AG04450 (cell line): ENCODE measurements around the gene STARD13. TPM values are rescaled to one million over a fixed set of nuclear protein-coding genes. Genes with fewer than 3 reads are reported as not detected.

Experiments used
- CTCF ChIA-PET: fragments of 300-600, 350-600 bp; formaldehyde crosslinking; extraction: SDS; loops from one replicate; lab custom pipeline; 2022; ENCODE audit warnings: antibody characterized with exemption, inconsistent platforms; lab: Charles Lee
- POLR2A ChIA-PET: fragments of 350-600 bp; formaldehyde crosslinking; extraction: SDS; loops from one replicate; lab custom pipeline; 2021; ENCODE audit warnings: antibody characterized with exemption, inconsistent platforms; lab: Yijun Ruan, JAX
- DNase-seq: peaks from one replicate; pipeline ENCODE4 v3.0.0-alpha.2; 2011; ENCODE audit warnings: low read depth, low spot score
- H3K27ac ChIP-seq: one replicate; pipeline ENCODE4 v1.5.1; 2012; ENCODE audit warnings: low read depth, low read length, control low read depth
- H3K27me3 ChIP-seq: one replicate; pipeline ENCODE4 v1.6.0; 2012; ENCODE audit warnings: low read length; ENCODE audit not compliant: control insufficient read depth, insufficient read depth
- H3K4me3 ChIP-seq: 2 replicates; pipeline ENCODE4 v1.5.1; 2011; ENCODE audit warnings: mild to moderate bottlenecking, low read depth, low read length, control low read depth
- H3K9me3 ChIP-seq: 2 replicates; pipeline ENCODE4 v1.5.1; 2012; ENCODE audit warnings: low read length; ENCODE audit not compliant: control insufficient read depth, insufficient read depth
- CTCF ChIP-seq: IDR thresholded peaks from 2 replicates; pipeline ENCODE4 v1.5.1; 2011; ENCODE audit warnings: low read depth, low read length, control low read depth, inconsistent platforms
- polyA plus RNA-seq: library from polyadenylated mRNA; depleted of rRNA; stranded (reverse); fragments of >200 nt; gene quantifications from 2 replicates; pipeline ENCODE4 v1.2.3, GENCODE V29; 2011

The STARD13 gene
- polyA plus RNA-seq, 1 experiment: 27.7 TPM

- TF ChIP-seq CTCF: no peak
- Histone ChIP-seq H3K4me3 (no peak overlapping the region), H3K9me3 (no peaks in the 10 kb centered on the region), H3K27ac (no peak overlapping the region), H3K27me3 (no peaks in the 10 kb centered on the region)
- ChIA-PET POLR2A (no interaction called here), CTCF (no interaction called here)
- DNase-seq: no peak
Observed at GRCh38 chr13:33153421-33154404, 131.8 kb downstream of the STARD13 start.

GRCh38 chr13:33152389-33152788 lies 133.2 kb downstream of the STARD13 start:
- CTCF ChIA-PET: no interaction called here
- TF ChIP-seq CTCF: no peak
- H3K27me3 ChIP-seq: no peaks in the 10 kb centered on the region

DNA sequence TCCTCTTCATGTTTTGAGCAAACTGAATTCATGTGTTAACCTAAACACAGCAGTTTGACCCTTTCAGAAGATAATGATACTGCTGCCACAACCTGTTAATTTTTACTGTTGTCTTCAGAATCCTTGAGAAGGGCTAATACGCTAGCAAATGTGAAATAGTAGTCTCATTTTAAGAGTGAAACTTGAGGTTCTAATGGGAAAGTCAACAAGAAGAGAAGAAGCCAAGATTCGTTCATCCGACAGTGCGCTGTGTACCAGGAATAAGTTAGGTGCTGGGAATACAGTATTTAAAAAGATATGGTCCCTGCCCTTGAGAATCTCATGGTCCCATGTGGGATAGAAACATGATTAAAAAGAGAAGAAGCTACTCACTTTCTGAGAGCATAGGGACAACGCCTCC lies 134.9 kb downstream of the STARD13 start:
- POLR2A ChIA-PET: no interaction called here
- no peak overlapping the region for H3K27ac ChIP-seq
- CTCF ChIA-PET: no interaction called here
- H3K27me3 ChIP-seq: no peaks in the 10 kb centered on the region
- no peaks in the 10 kb centered on the region for H3K9me3 ChIP-seq
- TF ChIP-seq CTCF: no peak
- no peak for DNase-seq
- H3K4me3 ChIP-seq: no peak overlapping the region

More at GRCh38 chr13:33152389-33152788, 133.2 kb downstream of the STARD13 start:
- Histone ChIP-seq H3K27ac (no peak overlapping the region), H3K9me3 (no peaks in the 10 kb centered on the region), H3K4me3 (no peak overlapping the region)
- DNase-seq: no peak
- POLR2A ChIA-PET: no interaction called here

DNA sequence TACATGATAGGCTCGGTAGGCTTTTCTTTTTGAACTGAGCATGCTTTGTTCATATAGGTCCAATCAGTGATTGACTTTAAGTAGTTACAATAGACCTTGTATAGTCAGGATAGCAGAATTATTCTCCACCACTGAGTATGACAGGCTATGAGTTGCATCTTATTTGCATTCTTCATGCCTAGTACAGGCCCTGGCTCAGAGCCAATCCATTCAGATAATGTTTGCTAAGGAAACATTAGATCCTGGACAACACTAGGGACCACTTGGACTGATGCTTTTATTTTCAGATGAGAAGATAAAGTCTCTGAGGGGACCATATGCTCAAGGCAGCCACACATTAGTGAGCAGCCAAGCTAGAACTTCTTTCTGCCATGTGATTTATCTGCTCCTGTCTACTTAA lies 135.4 kb downstream of the STARD13 start:
- Histone ChIP-seq H3K27me3 (no peaks in the 10 kb centered on the region), H3K4me3 (no peak overlapping the region), H3K9me3 (no peaks in the 10 kb centered on the region), H3K27ac (no peak overlapping the region)
- ChIA-PET POLR2A (no interaction called here), CTCF (no interaction called here)
- no peak for TF ChIP-seq CTCF
- no peak for DNase-seq

DNA sequence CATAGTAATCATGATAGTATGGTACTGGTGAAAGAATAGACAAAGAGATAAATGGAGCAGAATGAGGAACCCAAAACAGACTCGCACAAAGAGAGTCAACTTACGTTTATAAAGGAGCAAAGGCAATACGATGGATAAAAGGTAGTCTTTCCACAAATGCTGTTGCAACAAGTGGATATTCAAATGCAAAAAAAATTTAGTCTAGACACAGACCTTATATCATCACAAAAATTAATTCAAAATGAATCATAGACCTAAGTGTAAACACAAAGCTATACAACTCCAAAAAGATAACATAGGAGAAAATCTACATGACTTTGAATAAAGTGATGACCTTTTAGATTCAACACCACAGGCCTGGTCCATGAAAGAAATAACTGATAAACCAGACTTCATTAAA lies 137.7 kb downstream of the STARD13 start:
- no peak overlapping the region for H3K27ac ChIP-seq
- no peaks in the 10 kb centered on the region for H3K9me3 ChIP-seq
- TF ChIP-seq CTCF: no peak
- no peak overlapping the region for H3K4me3 ChIP-seq
- DNase-seq: no peak
- no peaks in the 10 kb centered on the region for H3K27me3 ChIP-seq
- ChIA-PET CTCF (interaction anchor here (1.2 kb wide), 1 partner anchor 395 kb away, joined by 3 read pairs; no protein-coding TSS in a partner anchor), POLR2A (no interaction called here)
